Measurements from ENCODE around the gene C1orf122.

Gene C1orf122

DNA sequence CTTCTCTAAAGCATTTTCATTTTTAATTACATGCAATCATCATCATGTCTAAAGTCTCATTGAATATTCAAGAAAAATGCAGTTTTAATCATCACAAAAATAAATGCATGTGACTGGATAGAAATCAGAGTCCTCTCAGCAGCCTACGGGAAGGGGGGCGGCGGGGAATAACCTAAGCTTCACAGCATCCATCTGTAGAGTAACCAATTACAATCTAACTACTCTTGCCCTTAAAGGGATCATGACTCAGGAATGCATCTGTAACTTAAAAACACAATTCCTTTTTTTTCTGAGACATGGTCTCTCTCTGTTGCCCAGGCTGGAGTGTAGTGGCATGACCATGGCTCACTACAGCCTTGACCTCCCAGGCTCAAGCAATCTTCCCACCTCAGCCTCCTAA, 29.2 kb downstream of the C1orf122 start (continued):
- TF ChIP-seq ZNF70 (CRISPR knock-in tag; IDR thresholded peaks at IDR 0.05) (no peak), ZFP30 (CRISPR knock-in tag; IDR thresholded peaks at IDR 0.05) (no peak), SNAI2 (CRISPR knock-in tag; IDR thresholded peaks at IDR 0.05) (no peak), ZNF8 (CRISPR knock-in tag; IDR thresholded peaks at IDR 0.05) (no peak), TCF4 (CRISPR knock-in tag; IDR thresholded peaks at IDR 0.05; ENCODE audit: borderline replicate concordance) (no peak), ARNTL (CRISPR knock-in tag; IDR thresholded peaks at IDR 0.05; ENCODE audit: borderline replicate concordance, low read depth) (no peak), PPARA (CRISPR knock-in tag; IDR thresholded peaks at IDR 0.05; ENCODE audit: borderline replicate concordance) (no peak), BACH2 (CRISPR knock-in tag; IDR thresholded peaks at IDR 0.05; ENCODE audit: borderline replicate concordance) (no peak)

DNA sequence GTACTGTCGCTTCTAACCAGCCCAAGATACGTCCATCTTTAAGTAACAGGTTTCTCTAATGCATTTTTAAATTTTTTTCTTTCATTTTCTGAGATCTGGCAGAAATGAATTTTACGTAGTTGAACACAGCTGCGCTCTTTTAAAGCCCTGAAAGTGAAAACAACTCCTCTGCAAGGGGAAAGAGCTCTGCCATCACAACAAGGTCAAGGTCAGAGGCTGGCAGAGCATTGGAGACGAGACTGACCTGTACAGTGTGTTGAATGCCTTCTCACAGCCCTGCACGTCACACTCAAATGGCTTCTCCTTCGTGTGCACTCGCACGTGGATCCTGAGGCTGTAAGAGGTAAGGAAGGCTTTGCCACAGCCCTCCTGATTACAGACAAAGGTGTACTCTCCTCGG, 32.1 kb downstream of the C1orf122 start:
- no peak for TF ChIP-seq RARB (CRISPR knock-in tag; IDR thresholded peaks at IDR 0.05)
- no peak for TF ChIP-seq TOX (CRISPR knock-in tag; IDR thresholded peaks at IDR 0.05; ENCODE audit: borderline replicate concordance)
- no peak for TF ChIP-seq ZC3H10 (CRISPR knock-in tag; IDR thresholded peaks at IDR 0.05)
- TF ChIP-seq, protein P1, sequence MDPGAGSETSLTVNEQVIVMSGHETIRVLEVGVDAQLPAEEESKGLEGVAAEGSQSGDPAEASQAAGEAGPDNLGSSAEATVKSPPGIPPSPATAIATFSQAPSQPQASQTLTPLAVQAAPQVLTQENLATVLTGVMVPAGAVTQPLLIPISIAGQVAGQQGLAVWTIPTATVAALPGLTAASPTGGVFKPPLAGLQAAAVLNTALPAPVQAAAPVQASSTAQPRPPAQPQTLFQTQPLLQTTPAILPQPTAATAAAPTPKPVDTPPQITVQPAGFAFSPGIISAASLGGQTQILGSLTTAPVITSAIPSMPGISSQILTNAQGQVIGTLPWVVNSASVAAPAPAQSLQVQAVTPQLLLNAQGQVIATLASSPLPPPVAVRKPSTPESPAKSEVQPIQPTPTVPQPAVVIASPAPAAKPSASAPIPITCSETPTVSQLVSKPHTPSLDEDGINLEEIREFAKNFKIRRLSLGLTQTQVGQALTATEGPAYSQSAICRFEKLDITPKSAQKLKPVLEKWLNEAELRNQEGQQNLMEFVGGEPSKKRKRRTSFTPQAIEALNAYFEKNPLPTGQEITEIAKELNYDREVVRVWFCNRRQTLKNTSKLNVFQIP (CRISPR knock-in tag; IDR thresholded peaks at IDR 0.05; ENCODE audit: borderline replicate concordance, low read depth): no peak
- TF ChIP-seq CSDC2 (CRISPR knock-in tag; IDR thresholded peaks at IDR 0.05): no peak
- no peak for TF ChIP-seq ISL1 (CRISPR knock-in tag; IDR thresholded peaks at IDR 0.05)
- no peak for TF ChIP-seq ZFP3 (CRISPR knock-in tag; IDR thresholded peaks at IDR 0.05)
- no peak for TF ChIP-seq GLIS3 (CRISPR knock-in tag; IDR thresholded peaks at IDR 0.05)
- TF ChIP-seq, protein P2, sequence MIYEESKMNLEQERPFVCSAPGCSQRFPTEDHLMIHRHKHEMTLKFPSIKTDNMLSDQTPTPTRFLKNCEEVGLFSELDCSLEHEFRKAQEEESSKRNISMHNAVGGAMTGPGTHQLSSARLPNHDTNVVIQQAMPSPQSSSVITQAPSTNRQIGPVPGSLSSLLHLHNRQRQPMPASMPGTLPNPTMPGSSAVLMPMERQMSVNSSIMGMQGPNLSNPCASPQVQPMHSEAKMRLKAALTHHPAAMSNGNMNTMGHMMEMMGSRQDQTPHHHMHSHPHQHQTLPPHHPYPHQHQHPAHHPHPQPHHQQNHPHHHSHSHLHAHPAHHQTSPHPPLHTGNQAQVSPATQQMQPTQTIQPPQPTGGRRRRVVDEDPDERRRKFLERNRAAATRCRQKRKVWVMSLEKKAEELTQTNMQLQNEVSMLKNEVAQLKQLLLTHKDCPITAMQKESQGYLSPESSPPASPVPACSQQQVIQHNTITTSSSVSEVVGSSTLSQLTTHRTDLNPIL (CRISPR knock-in tag; IDR thresholded peaks at IDR 0.05; ENCODE audit: low read depth): no peak
- no peak for TF ChIP-seq ZNF8 (CRISPR knock-in tag; IDR thresholded peaks at IDR 0.05)
- no peak for TF ChIP-seq ZNF565 (CRISPR knock-in tag; conservative IDR thresholded peaks at IDR 0.05; ENCODE audit: low read depth)
- no peak for TF ChIP-seq ESRRG (CRISPR knock-in tag; IDR thresholded peaks at IDR 0.05)
- ATAC-seq: no peak

DNA sequence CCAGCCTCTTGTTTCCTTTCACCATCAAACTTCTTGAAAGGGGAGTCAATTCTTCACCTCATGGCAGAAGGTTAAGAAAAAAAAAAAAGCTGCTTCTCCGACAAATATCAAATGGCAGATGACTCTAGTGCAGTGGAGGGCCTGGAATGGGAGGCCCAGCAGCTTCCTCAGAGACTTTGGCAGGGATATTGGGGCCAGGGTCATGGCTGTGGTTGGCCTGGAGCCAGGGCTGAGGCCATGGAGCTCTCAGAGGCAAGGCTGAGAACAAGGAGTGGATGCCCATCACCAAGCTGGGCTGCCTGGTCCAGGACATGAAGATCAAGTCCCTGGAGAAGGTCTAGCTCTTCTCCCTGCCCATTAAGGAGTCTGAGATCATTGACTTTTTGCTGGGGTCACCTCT, 33.1 kb downstream of the C1orf122 start:
- no peak for TF ChIP-seq RARB (CRISPR knock-in tag; IDR thresholded peaks at IDR 0.05)
- TF ChIP-seq, protein P3, sequence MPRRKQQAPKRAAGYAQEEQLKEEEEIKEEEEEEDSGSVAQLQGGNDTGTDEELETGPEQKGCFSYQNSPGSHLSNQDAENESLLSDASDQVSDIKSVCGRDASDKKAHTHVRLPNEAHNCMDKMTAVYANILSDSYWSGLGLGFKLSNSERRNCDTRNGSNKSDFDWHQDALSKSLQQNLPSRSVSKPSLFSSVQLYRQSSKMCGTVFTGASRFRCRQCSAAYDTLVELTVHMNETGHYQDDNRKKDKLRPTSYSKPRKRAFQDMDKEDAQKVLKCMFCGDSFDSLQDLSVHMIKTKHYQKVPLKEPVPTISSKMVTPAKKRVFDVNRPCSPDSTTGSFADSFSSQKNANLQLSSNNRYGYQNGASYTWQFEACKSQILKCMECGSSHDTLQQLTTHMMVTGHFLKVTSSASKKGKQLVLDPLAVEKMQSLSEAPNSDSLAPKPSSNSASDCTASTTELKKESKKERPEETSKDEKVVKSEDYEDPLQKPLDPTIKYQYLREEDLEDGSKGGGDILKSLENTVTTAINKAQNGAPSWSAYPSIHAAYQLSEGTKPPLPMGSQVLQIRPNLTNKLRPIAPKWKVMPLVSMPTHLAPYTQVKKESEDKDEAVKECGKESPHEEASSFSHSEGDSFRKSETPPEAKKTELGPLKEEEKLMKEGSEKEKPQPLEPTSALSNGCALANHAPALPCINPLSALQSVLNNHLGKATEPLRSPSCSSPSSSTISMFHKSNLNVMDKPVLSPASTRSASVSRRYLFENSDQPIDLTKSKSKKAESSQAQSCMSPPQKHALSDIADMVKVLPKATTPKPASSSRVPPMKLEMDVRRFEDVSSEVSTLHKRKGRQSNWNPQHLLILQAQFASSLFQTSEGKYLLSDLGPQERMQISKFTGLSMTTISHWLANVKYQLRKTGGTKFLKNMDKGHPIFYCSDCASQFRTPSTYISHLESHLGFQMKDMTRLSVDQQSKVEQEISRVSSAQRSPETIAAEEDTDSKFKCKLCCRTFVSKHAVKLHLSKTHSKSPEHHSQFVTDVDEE (CRISPR knock-in tag; IDR thresholded peaks at IDR 0.05): no peak
- TF ChIP-seq ZNF565 (CRISPR knock-in tag; conservative IDR thresholded peaks at IDR 0.05; ENCODE audit: low read depth): no peak
- TF ChIP-seq BACH2 (CRISPR knock-in tag; IDR thresholded peaks at IDR 0.05; ENCODE audit: borderline replicate concordance): no peak
- TF ChIP-seq ARNTL (CRISPR knock-in tag; IDR thresholded peaks at IDR 0.05; ENCODE audit: borderline replicate concordance, low read depth): no peak
- no peak for TF ChIP-seq PPARA (CRISPR knock-in tag; IDR thresholded peaks at IDR 0.05; ENCODE audit: borderline replicate concordance)
- TF ChIP-seq ESRRG (CRISPR knock-in tag; IDR thresholded peaks at IDR 0.05): no peak
- no peak for TF ChIP-seq OSR1 (CRISPR knock-in tag; IDR thresholded peaks at IDR 0.05)
- no peak for TF ChIP-seq ZC3H10 (CRISPR knock-in tag; IDR thresholded peaks at IDR 0.05)
- no peak for TF ChIP-seq ZNF70 (CRISPR knock-in tag; IDR thresholded peaks at IDR 0.05)
- TF ChIP-seq SNAI2 (CRISPR knock-in tag; IDR thresholded peaks at IDR 0.05): no peak
- no peak for TF ChIP-seq CSDC2 (CRISPR knock-in tag; IDR thresholded peaks at IDR 0.05)
- TF ChIP-seq, protein P4, sequence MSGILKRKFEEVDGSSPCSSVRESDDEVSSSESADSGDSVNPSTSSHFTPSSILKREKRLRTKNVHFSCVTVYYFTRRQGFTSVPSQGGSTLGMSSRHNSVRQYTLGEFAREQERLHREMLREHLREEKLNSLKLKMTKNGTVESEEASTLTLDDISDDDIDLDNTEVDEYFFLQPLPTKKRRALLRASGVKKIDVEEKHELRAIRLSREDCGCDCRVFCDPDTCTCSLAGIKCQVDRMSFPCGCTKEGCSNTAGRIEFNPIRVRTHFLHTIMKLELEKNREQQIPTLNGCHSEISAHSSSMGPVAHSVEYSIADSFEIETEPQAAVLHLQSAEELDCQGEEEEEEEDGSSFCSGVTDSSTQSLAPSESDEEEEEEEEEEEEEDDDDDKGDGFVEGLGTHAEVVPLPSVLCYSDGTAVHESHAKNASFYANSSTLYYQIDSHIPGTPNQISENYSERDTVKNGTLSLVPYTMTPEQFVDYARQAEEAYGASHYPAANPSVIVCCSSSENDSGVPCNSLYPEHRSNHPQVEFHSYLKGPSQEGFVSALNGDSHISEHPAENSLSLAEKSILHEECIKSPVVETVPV (CRISPR knock-in tag; IDR thresholded peaks at IDR 0.05): no peak
- TF ChIP-seq, protein P2 (CRISPR knock-in tag; IDR thresholded peaks at IDR 0.05; ENCODE audit: low read depth): no peak
- TF ChIP-seq ISL1 (CRISPR knock-in tag; IDR thresholded peaks at IDR 0.05): no peak
- TF ChIP-seq ZFP30 (CRISPR knock-in tag; IDR thresholded peaks at IDR 0.05): no peak
- TF ChIP-seq, protein P5, sequence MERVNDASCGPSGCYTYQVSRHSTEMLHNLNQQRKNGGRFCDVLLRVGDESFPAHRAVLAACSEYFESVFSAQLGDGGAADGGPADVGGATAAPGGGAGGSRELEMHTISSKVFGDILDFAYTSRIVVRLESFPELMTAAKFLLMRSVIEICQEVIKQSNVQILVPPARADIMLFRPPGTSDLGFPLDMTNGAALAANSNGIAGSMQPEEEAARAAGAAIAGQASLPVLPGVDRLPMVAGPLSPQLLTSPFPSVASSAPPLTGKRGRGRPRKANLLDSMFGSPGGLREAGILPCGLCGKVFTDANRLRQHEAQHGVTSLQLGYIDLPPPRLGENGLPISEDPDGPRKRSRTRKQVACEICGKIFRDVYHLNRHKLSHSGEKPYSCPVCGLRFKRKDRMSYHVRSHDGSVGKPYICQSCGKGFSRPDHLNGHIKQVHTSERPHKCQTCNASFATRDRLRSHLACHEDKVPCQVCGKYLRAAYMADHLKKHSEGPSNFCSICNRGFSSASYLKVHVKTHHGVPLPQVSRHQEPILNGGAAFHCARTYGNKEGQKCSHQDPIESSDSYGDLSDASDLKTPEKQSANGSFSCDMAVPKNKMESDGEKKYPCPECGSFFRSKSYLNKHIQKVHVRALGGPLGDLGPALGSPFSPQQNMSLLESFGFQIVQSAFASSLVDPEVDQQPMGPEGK (CRISPR knock-in tag; IDR thresholded peaks at IDR 0.05; ENCODE audit: borderline replicate concordance): no peak
- no peak for ATAC-seq
